Neural progenitor cell (in vitro differentiated cells): ENCODE results near the gene PLCG1. TPM values are rescaled to one million over a fixed set of nuclear protein-coding genes. Genes with fewer than 3 reads are reported as not detected.

Experiments
- DNase-seq: peaks from one replicate; pipeline ENCODE4 v3.0.0-alpha.2; 2016; ENCODE audit warnings: low spot score
- H2AFZ ChIP-seq: fragments of 200-600 bp; sonication (generic); replicated peaks from 2 replicates; pipeline ENCODE4 v1.6.1; 2016; ENCODE audit warnings: antibody characterized with exemption
- H3F3A ChIP-seq: fragments of 200-600 bp; sonication (generic); 2 replicates; pipeline ENCODE4 v1.6.1; 2016; ENCODE audit warnings: antibody characterized with exemption, low read depth
- H3K27ac ChIP-seq: fragments of 200-600 bp; sonication (generic); 2 replicates; pipeline ENCODE4 v1.5.1; 2016; ENCODE audit warnings: mild to moderate bottlenecking
- H3K27me3 ChIP-seq: fragments of 200-600 bp; sonication (generic); 2 replicates; pipeline ENCODE4 v1.6.1; 2016; ENCODE audit warnings: mild to moderate bottlenecking, moderate library complexity
- H3K36me3 ChIP-seq: fragments of 200-600 bp; sonication (generic); 2 replicates; pipeline ENCODE4 v1.5.1; 2016
- H3K4me1 ChIP-seq: fragments of 200-600 bp; sonication (generic); 2 replicates; pipeline ENCODE4 v1.6.1; 2016; ENCODE audit warnings: mixed run types
- H3K4me2 ChIP-seq: fragments of 200-600 bp; sonication (generic); 2 replicates; pipeline ENCODE4 v1.6.1; 2016
- H3K4me3 ChIP-seq: fragments of 200-600 bp; sonication (generic); 2 replicates; pipeline ENCODE4 v1.5.1; 2016
- H3K79me2 ChIP-seq: fragments of 200-600 bp; sonication (generic); 2 replicates; pipeline ENCODE4 v1.6.1; 2016; ENCODE audit warnings: low read depth
- H3K9ac ChIP-seq: fragments of 200-600 bp; sonication (generic); 2 replicates; pipeline ENCODE4 v1.6.1; 2016
- H3K9me3 ChIP-seq: fragments of 200-600 bp; sonication (generic); 2 replicates; pipeline ENCODE4 v1.5.1; 2016; ENCODE audit warnings: low read depth
- H4K20me1 ChIP-seq: fragments of 200-600 bp; sonication (generic); 2 replicates; pipeline ENCODE4 v1.6.1; 2016; ENCODE audit warnings: low read depth
- H3K27ac Mint-ChIP-seq: 3 replicates; pipeline ENCODE4 v1.8.0; 2021; ENCODE audit warnings: mixed read lengths
- H3K27me3 Mint-ChIP-seq: 2 replicates; pipeline ENCODE4 v1.8.0; 2022; ENCODE audit warnings: low read depth, mild to moderate bottlenecking, inconsistent platforms, moderate library complexity, mixed read lengths; ENCODE audit not compliant: insufficient read depth
- H3K36me3 Mint-ChIP-seq: 3 replicates; pipeline ENCODE4 v1.8.0; 2021; ENCODE audit warnings: mixed read lengths
- H3K4me1 Mint-ChIP-seq: 3 replicates; pipeline ENCODE4 v1.8.0; 2021; ENCODE audit warnings: mixed read lengths
- H3K4me3 Mint-ChIP-seq: 3 replicates; pipeline ENCODE4 v1.8.0; 2021; ENCODE audit warnings: mild to moderate bottlenecking, moderate library complexity, mixed read lengths
- H3K9me3 Mint-ChIP-seq: 3 replicates; pipeline ENCODE4 v1.8.0; 2020; ENCODE audit warnings: mixed read lengths
- EZH2 ChIP-seq: fragments of 200-600 bp; sonication (generic); IDR thresholded peaks from 2 replicates; pipeline ENCODE4 v1.6.1; 2017; ENCODE audit warnings: antibody characterized with exemption, mild to moderate bottlenecking, moderate library complexity
- EZH2phosphoT487 ChIP-seq: fragments of 200-600 bp; sonication (generic); IDR thresholded peaks from 2 replicates; pipeline ENCODE4 v1.6.1; 2017; ENCODE audit warnings: antibody characterized with exemption
- total RNA-seq: library from RNA; depleted of rRNA; stranded (reverse); fragments of >200 nt; gene quantifications from 2 replicates; pipeline ENCODE4 v1.2.3, GENCODE V29; 2015; ENCODE audit warnings: low replicate concordance
- TF ChIP-seq, protein P1 (sequence below): fragments of 200-600 bp; sonication (generic); IDR thresholded peaks from 2 replicates; pipeline ENCODE4 v1.5.1; 2017; ENCODE audit warnings: antibody characterized with exemption, mild to moderate bottlenecking

PLCG1 gene
- total RNA-seq, 1 donor from 2014 or later: 146 TPM

DNA sequence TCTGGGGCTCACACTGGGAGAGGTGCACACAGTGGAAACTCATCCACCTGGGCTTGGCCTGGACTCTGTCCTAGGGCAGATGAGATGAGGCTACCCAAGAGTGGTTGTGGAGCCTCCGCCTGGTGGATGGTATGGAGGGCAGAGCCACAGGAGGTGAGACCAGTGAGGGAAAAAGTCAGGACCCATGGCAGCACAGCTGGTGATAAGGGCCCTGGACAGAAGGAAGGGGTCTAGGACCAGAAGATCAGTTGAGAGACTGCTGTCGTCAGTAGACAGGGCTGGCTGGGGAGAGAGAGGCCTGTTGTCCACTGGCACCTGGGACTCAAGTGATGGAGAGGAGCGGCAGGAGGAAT lies 29.8 kb downstream of the PLCG1 start:
- peaks cover 52% of the 10 kb centered on the region for H3K36me3 Mint-ChIP-seq
- H3K27me3 Mint-ChIP-seq: peaks cover 5% of the 10 kb centered on the region

DNA sequence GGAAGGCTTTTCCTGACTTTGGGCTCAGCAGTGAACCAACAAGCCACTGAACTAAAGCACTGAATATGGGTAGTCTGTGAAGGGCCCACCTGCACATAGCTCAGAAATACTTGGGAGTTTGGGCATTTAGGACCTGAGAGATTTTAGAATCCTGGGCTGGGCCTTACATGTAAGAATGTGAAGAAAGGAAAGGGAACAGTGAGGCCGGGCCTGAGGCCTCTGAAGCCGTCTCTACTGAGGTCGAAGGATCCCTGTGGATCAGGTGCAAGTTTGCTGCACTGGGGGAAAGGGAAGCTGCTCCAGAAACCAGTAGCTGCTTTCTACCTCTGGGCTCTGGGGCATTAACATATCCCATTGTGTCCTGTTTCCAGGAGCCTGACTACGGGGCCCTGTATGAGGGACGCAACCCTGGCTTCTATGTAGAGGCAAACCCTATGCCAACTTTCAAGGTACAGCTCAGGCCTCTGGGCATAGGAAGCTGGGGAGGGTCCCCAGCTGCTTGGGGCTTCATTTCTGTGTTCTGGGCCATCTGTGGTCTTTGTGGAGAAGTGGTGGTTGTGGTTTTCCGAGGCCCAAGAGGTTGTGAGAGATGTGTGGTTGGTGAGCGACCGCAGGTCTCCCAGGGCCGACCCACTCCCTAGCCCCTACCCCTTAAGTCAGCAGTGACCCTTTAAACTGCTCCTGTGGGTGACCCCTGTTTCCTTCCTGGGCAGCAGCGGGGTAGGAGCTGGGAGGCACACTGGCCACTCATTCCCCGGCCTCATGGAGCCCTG lies 30.3 kb downstream of the PLCG1 start:
- Mint-ChIP-seq H3K27me3 (peaks cover 5% of the 10 kb centered on the region), H3K27ac (peak overlapping the region; percentile 46), H3K4me1 (no peaks in the 10 kb centered on the region), H3K9me3 (no peaks in the 10 kb centered on the region), H3K36me3 (peaks cover 52% of the 10 kb centered on the region), H3K4me3 (no peak overlapping the region)
- H4K20me1 ChIP-seq: peaks cover 13% of the 10 kb centered on the region
- no peaks in the 10 kb centered on the region for H3K36me3 ChIP-seq
- no peak for DNase-seq
- no peaks in the 10 kb centered on the region for H3K9me3 ChIP-seq
- no peaks in the 10 kb centered on the region for H3K79me2 ChIP-seq
- peaks cover 21% of the 10 kb centered on the region for H3F3A ChIP-seq
- no peak overlapping the region for H3K4me2 ChIP-seq
- no peak overlapping the region for H3K27ac ChIP-seq
- no peaks in the 10 kb centered on the region for H3K4me1 ChIP-seq
- no peak overlapping the region for H3K4me3 ChIP-seq
- no peak overlapping the region for H2AFZ ChIP-seq
- no peak for TF ChIP-seq EZH2phosphoT487
- TF ChIP-seq, protein P1, sequence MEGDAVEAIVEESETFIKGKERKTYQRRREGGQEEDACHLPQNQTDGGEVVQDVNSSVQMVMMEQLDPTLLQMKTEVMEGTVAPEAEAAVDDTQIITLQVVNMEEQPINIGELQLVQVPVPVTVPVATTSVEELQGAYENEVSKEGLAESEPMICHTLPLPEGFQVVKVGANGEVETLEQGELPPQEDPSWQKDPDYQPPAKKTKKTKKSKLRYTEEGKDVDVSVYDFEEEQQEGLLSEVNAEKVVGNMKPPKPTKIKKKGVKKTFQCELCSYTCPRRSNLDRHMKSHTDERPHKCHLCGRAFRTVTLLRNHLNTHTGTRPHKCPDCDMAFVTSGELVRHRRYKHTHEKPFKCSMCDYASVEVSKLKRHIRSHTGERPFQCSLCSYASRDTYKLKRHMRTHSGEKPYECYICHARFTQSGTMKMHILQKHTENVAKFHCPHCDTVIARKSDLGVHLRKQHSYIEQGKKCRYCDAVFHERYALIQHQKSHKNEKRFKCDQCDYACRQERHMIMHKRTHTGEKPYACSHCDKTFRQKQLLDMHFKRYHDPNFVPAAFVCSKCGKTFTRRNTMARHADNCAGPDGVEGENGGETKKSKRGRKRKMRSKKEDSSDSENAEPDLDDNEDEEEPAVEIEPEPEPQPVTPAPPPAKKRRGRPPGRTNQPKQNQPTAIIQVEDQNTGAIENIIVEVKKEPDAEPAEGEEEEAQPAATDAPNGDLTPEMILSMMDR: no peak
- TF ChIP-seq EZH2: no peak
- H3K9ac ChIP-seq: no peak overlapping the region
- no peaks in the 10 kb centered on the region for H3K27me3 ChIP-seq

More for the DNA sequence above, 29.8 kb downstream of the PLCG1 start:
- no peaks in the 10 kb centered on the region for H3K9me3 ChIP-seq
- H3K79me2 ChIP-seq: no peaks in the 10 kb centered on the region
- H2AFZ ChIP-seq: no peak overlapping the region
- H3K36me3 ChIP-seq: no peaks in the 10 kb centered on the region
- H4K20me1 ChIP-seq: peaks cover 7% of the 10 kb centered on the region
- no peaks in the 10 kb centered on the region for H3K9me3 Mint-ChIP-seq
- H3K27ac ChIP-seq: no peak overlapping the region
- no peak for TF ChIP-seq EZH2phosphoT487
- no peak for TF ChIP-seq EZH2
- TF ChIP-seq, protein P1: no peak
- DNase-seq: no peak
- no peaks in the 10 kb centered on the region for H3K4me1 ChIP-seq
- no peak overlapping the region for H3K4me3 Mint-ChIP-seq
- peak overlapping the region; percentile 46 for H3K27ac Mint-ChIP-seq
- H3K4me2 ChIP-seq: no peak overlapping the region
- no peaks in the 10 kb centered on the region for H3K27me3 ChIP-seq
- no peak overlapping the region for H3K4me3 ChIP-seq
- H3K4me1 Mint-ChIP-seq: no peaks in the 10 kb centered on the region
- no peak overlapping the region for H3K9ac ChIP-seq
- peaks cover 16% of the 10 kb centered on the region for H3F3A ChIP-seq

DNA sequence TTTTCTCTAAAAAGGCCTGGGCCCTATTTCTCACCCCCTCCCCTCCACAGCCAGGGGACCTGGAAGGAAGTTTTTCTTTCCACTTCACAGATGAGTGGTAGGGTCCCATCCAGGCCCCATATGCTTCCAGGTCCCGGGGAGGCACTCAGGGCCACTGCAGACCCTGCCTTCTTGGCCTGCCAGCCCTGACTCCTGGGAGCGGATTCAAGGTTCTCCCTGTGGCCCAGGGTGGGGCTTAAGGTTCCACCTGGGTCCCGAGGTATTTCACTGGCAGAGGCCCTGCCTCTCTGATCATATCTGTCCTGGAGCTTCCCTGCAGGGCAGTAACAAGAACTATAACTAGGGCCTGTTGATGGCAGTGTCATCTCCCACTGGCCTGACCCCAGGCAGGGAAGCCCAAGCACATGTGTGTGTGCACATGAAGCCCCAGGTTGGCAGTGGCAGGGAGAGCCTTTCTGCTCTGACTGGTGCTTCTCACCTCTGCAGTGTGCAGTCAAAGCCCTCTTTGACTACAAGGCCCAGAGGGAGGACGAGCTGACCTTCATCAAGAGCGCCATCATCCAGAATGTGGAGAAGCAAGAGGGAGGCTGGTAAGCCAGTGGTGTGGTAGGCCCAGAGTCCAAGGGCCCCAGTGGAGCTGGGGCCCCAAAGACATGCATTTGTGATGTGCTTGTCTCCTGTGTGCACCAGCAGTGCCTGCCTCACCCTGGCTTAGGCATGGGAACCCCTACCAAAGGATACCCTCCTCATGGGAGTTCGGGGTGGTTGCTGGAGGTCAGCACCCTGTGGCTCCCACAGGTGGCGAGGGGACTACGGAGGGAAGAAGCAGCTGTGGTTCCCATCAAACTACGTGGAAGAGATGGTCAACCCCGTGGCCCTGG lies 31.2 kb downstream of the PLCG1 start:
- Histone ChIP-seq H3K9ac (no peak overlapping the region), H4K20me1 (peaks cover 17% of the 10 kb centered on the region), H3K27ac (no peak overlapping the region), H3K36me3 (no peaks in the 10 kb centered on the region), H3K9me3 (no peaks in the 10 kb centered on the region), H3K79me2 (no peaks in the 10 kb centered on the region), H3K27me3 (no peaks in the 10 kb centered on the region), H3K4me3 (no peak overlapping the region), H3K4me2 (no peak overlapping the region), H3K4me1 (peaks cover 3% of the 10 kb centered on the region), H3F3A (peaks cover 26% of the 10 kb centered on the region), H2AFZ (no peak overlapping the region)
- Mint-ChIP-seq H3K36me3 (peaks cover 52% of the 10 kb centered on the region), H3K4me1 (peaks cover 2% of the 10 kb centered on the region), H3K27me3 (peaks cover 3% of the 10 kb centered on the region), H3K27ac (no peak overlapping the region), H3K9me3 (no peaks in the 10 kb centered on the region), H3K4me3 (no peak overlapping the region)
- TF ChIP-seq, protein P1: no peak
- TF ChIP-seq EZH2phosphoT487 (no peak), EZH2 (no peak)
- no peak for DNase-seq
